OCI-LY3 (cell line): ENCODE data around the gene KLHL29.

Source experiments
- H2AFZ ChIP-seq: fragments of 200-600, 300-600 bp; shearing (Covaris generic); 2 replicates; pipeline ENCODE4 v1.6.0; 2014; ENCODE audit warnings: antibody characterized with exemption, low read depth, low read length
- H3K27ac ChIP-seq: fragments of 200-600, 300-600 bp; sonication (generic); 2 replicates; pipeline ENCODE4 v1.5.1; 2014; ENCODE audit warnings: mild to moderate bottlenecking, low read length, moderate library complexity, mixed read lengths
- H3K27me3 ChIP-seq: fragments of 200-600, 300-600 bp; sonication (generic); 2 replicates; pipeline ENCODE4 v1.6.1; 2014; ENCODE audit warnings: low read depth, low read length, mixed read lengths
- H3K36me3 ChIP-seq: fragments of 200-600, 300-600 bp; sonication (generic); replicated peaks from 2 replicates; pipeline ENCODE3; 2014; ENCODE audit warnings: low read depth, low read length, mixed read lengths
- H3K4me1 ChIP-seq: fragments of 300-600, 200-600 bp; sonication (generic); 2 replicates; pipeline ENCODE4 v1.6.1; 2014; ENCODE audit warnings: low read length, mixed read lengths
- H3K4me2 ChIP-seq: fragments of 200-600, 300-600 bp; sonication (generic); 2 replicates; pipeline ENCODE4 v1.6.1; 2014; ENCODE audit warnings: low read length, mixed read lengths
- H3K4me3 ChIP-seq: fragments of 300-600, 200-600 bp; sonication (generic); 2 replicates; pipeline ENCODE4 v1.5.1; 2014; ENCODE audit warnings: antibody characterized with exemption, mild to moderate bottlenecking, low read length, moderate library complexity
- H3K79me2 ChIP-seq: fragments of 300-600, 200-600 bp; shearing (Covaris generic); 2 replicates; pipeline ENCODE4 v1.6.1; 2014; ENCODE audit warnings: mild to moderate bottlenecking, low read length, mixed read lengths
- H3K9ac ChIP-seq: fragments of 300-600, 200-600 bp; shearing (Covaris generic); 2 replicates; pipeline ENCODE4 v1.6.0; 2014; ENCODE audit warnings: mild to moderate bottlenecking, low read length, moderate library complexity
- H3K9me3 ChIP-seq: fragments of 200-600, 300-600 bp; shearing (Covaris generic); 2 replicates; pipeline ENCODE4 v1.6.1; 2014; ENCODE audit warnings: low read length, mixed read lengths; ENCODE audit not compliant: insufficient read depth
- H4K20me1 ChIP-seq: fragments of 200-600, 300-600 bp; sonication (generic); 2 replicates; pipeline ENCODE4 v1.6.1; 2016; ENCODE audit warnings: low read length, mixed read lengths; ENCODE audit not compliant: insufficient read depth
- EZH2phosphoT487 ChIP-seq: fragments of 200-600 bp; shearing (Covaris generic); IDR thresholded peaks from 2 replicates; pipeline ENCODE4 v1.6.1; 2018; ENCODE audit warnings: antibody characterized with exemption, mixed run types, low read depth
- TF ChIP-seq, protein P1 (sequence below): fragments of 200-600, 300-600 bp; sonication (generic); IDR thresholded peaks from 2 replicates; pipeline ENCODE4 v1.5.1; 2014; ENCODE audit warnings: antibody characterized with exemption, low read length, low read depth

Gene KLHL29

DNA sequence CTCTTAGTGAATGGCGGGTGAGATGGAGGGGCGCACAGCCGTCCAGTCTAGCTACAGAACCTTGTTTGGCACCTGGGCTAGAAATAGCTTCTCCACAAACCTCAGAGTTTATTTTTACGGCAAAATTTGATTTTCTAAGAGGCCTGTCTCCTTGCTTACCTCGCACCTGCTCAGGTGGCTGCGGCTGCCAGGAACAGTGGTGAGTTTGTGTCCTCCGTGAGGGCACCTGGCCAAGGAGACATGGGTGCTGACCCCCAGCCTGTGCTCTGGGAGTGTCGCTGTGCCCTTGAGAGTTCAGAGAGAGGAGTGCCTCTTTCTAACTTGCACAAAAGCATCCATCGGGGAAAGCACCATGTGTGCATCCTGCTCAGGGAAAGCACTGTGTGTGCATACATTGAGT lies 97.2 kb downstream of the KLHL29 start:
- TF ChIP-seq, protein P1, sequence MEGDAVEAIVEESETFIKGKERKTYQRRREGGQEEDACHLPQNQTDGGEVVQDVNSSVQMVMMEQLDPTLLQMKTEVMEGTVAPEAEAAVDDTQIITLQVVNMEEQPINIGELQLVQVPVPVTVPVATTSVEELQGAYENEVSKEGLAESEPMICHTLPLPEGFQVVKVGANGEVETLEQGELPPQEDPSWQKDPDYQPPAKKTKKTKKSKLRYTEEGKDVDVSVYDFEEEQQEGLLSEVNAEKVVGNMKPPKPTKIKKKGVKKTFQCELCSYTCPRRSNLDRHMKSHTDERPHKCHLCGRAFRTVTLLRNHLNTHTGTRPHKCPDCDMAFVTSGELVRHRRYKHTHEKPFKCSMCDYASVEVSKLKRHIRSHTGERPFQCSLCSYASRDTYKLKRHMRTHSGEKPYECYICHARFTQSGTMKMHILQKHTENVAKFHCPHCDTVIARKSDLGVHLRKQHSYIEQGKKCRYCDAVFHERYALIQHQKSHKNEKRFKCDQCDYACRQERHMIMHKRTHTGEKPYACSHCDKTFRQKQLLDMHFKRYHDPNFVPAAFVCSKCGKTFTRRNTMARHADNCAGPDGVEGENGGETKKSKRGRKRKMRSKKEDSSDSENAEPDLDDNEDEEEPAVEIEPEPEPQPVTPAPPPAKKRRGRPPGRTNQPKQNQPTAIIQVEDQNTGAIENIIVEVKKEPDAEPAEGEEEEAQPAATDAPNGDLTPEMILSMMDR, result no peak
- TF ChIP-seq EZH2phosphoT487, result no peak
- Histone ChIP-seq H3K79me2 (no peaks in the 10 kb centered on the region), H3K4me2 (no peak overlapping the region), H4K20me1 (no peaks in the 10 kb centered on the region), H3K4me1 (no peaks in the 10 kb centered on the region), H3K36me3 (no peaks in the 10 kb centered on the region), H3K9me3 (no peaks in the 10 kb centered on the region), H3K27me3 (no peaks in the 10 kb centered on the region; the same call in 1 of the 2 replicates), H2AFZ (no peak overlapping the region), H3K4me3 (no peak overlapping the region), H3K27ac (no peak overlapping the region), H3K9ac (no peak overlapping the region)

DNA sequence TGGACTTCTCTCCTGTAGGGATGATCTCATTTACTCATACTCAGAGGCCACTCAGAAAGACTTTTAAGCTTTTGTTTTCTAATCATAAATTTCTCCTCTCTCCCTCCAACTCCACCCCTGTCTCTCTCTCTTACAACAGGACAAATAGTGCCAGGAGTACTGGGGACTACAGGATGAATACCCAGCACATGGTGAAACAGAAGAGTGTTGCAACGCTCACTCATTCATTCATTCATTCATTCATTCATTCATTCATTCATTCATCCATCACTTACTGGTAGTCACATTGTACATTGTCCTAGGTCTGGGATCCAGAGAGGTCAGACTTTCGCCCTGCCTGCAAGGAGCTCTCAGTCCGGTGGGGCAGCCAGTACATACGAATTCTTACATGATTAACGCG lies 97.6 kb downstream of the KLHL29 start:
- no peaks in the 10 kb centered on the region; the same call in 1 of the 2 replicates for H3K27me3 ChIP-seq
- H3K4me1 ChIP-seq, result no peaks in the 10 kb centered on the region
- H4K20me1 ChIP-seq, result no peaks in the 10 kb centered on the region
- H3K4me3 ChIP-seq, result no peak overlapping the region
- no peak overlapping the region for H3K27ac ChIP-seq
- no peak for TF ChIP-seq EZH2phosphoT487
- H3K79me2 ChIP-seq, result no peaks in the 10 kb centered on the region
- H3K36me3 ChIP-seq, result no peaks in the 10 kb centered on the region
- no peaks in the 10 kb centered on the region for H3K9me3 ChIP-seq
- no peak overlapping the region for H2AFZ ChIP-seq
- no peak overlapping the region for H3K4me2 ChIP-seq
- no peak overlapping the region for H3K9ac ChIP-seq

DNA sequence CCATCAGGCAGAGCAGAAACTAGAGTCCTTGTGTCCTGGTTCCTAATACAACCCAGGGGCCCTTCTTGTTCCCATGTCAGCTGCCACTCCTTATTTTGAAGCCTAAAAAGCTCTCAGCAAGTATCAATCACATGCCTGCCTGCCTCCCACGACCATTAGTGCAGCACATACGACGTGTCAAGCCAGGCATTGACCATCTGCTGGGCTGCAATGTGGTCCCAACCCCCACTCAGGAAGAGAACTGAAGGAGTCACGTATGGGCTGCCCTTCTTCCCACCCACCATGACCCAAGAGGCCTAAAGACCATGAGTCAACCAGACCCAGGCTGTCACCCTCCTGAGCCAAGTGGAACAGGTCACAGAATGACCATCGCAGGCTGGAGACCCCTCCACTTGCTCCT lies 98.8 kb downstream of the KLHL29 start:
- Histone ChIP-seq H3K79me2 (no peaks in the 10 kb centered on the region), H4K20me1 (no peaks in the 10 kb centered on the region), H3K36me3 (no peaks in the 10 kb centered on the region), H2AFZ (no peak overlapping the region), H3K9ac (no peak overlapping the region), H3K27me3 (no peaks in the 10 kb centered on the region; the same call in 1 of the 2 replicates), H3K9me3 (no peaks in the 10 kb centered on the region), H3K27ac (no peak overlapping the region), H3K4me3 (no peak overlapping the region), H3K4me1 (no peaks in the 10 kb centered on the region), H3K4me2 (no peak overlapping the region)
- TF ChIP-seq, protein P1, result no peak
- no peak for TF ChIP-seq EZH2phosphoT487

DNA sequence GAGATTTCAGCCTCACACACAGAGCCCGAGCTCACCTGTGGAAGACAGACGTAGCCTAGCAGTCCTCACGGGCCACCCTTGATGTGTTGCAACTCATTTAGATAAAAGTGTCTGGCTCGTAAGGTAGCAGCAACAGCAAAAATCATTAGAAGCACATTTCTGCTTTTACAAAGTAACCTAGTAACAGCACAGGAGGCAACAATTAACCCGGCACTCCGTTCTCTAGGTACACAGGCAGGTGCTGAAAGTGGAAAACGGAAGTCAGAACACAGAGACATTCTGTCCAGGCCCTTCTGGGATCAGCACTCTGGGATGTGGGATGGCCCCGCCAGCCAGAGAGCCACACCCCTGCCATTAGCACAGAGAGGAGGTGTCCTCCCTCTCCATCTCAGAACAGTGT lies 99.3 kb downstream of the KLHL29 start:
- no peaks in the 10 kb centered on the region for H3K4me1 ChIP-seq
- no peaks in the 10 kb centered on the region for H3K36me3 ChIP-seq
- H3K27me3 ChIP-seq, result no peaks in the 10 kb centered on the region; the same call in 1 of the 2 replicates
- TF ChIP-seq EZH2phosphoT487, result no peak
- TF ChIP-seq, protein P1, result no peak
- no peaks in the 10 kb centered on the region for H3K9me3 ChIP-seq
- H3K79me2 ChIP-seq, result no peaks in the 10 kb centered on the region
- H2AFZ ChIP-seq, result no peak overlapping the region
- H3K4me3 ChIP-seq, result no peak overlapping the region
- H4K20me1 ChIP-seq, result no peaks in the 10 kb centered on the region
- H3K9ac ChIP-seq, result no peak overlapping the region
- no peak overlapping the region for H3K27ac ChIP-seq
- no peak overlapping the region for H3K4me2 ChIP-seq

DNA sequence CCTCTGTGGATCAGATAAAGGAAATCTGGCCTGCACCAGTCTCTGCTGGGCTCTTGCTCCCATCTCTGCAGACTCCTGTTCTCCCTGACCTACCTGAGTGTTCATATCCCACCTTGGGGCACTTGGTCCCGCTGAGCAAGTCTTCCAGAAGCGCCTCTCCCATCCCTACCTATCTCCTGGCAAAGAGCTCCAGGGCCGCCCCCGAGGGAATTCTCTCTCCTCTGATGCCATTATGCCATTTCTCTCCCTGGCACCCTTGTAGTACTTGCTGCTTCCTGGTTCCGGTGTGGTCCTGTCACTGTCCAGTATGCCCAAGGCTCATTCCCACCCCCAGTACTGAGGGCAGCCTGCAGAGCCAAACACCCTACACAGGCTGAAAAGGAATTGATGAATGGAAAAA lies 99.8 kb downstream of the KLHL29 start:
- no peaks in the 10 kb centered on the region for H3K9me3 ChIP-seq
- H3K36me3 ChIP-seq, result no peaks in the 10 kb centered on the region
- TF ChIP-seq EZH2phosphoT487, result no peak
- TF ChIP-seq, protein P1, result no peak
- H3K4me1 ChIP-seq, result no peaks in the 10 kb centered on the region
- H3K4me2 ChIP-seq, result no peak overlapping the region
- H3K79me2 ChIP-seq, result no peaks in the 10 kb centered on the region
- no peak overlapping the region for H3K4me3 ChIP-seq
- H2AFZ ChIP-seq, result no peak overlapping the region
- H3K27me3 ChIP-seq, result no peaks in the 10 kb centered on the region; the same call in 1 of the 2 replicates
- H4K20me1 ChIP-seq, result no peaks in the 10 kb centered on the region
- no peak overlapping the region for H3K27ac ChIP-seq
- H3K9ac ChIP-seq, result no peak overlapping the region
